GM23338 (cell line): ENCODE measurements around the gene MYCBP2. TPM values are rescaled to one million over a fixed set of nuclear protein-coding genes. Genes with fewer than 3 reads are reported as not detected.

Source experiments
- ATAC-seq: fragments of 200-7000 bp; cut with Tn5 transposase; 3 replicates; pipeline ENCODE4 v1.9.1; 2020
- DNase-seq: peaks from one replicate; pipeline ENCODE4 v3.0.0-alpha.2; 2015; ENCODE audit warnings: low spot score
- H2AFZ ChIP-seq: fragments of 200-600 bp; sonication (generic); 2 replicates; pipeline ENCODE4 v1.8.0; 2016; ENCODE audit warnings: antibody characterized with exemption, mild to moderate bottlenecking, moderate library complexity
- H3F3A ChIP-seq: fragments of 200-600 bp; sonication (generic); replicated peaks from 2 replicates; pipeline ENCODE4 v1.8.0; 2017; ENCODE audit warnings: antibody characterized with exemption, mixed run types, low read depth
- H3K27ac ChIP-seq: fragments of 200-600 bp; sonication (generic); 2 replicates; pipeline ENCODE4 v1.6.1; 2016; ENCODE audit warnings: low read depth
- H3K27me3 ChIP-seq: fragments of 200-600 bp; sonication (generic); 2 replicates; pipeline ENCODE4 v1.8.0; 2016; ENCODE audit warnings: mild to moderate bottlenecking, mixed run types, moderate library complexity; ENCODE audit not compliant: insufficient read depth
- H3K36me3 ChIP-seq: fragments of 200-600 bp; sonication (generic); 2 replicates; pipeline ENCODE4 v1.8.0; 2016; ENCODE audit warnings: mild to moderate bottlenecking; ENCODE audit not compliant: insufficient read depth
- H3K4me1 ChIP-seq: fragments of 200-600 bp; sonication (generic); 2 replicates; pipeline ENCODE4 v1.8.0; 2016; ENCODE audit warnings: mild to moderate bottlenecking, moderate library complexity; ENCODE audit not compliant: insufficient read depth
- H3K4me2 ChIP-seq: fragments of 200-600 bp; sonication (generic); 2 replicates; pipeline ENCODE4 v1.7.1; 2017; ENCODE audit warnings: mixed run types
- H3K4me3 ChIP-seq: fragments of 200-600 bp; sonication (generic); 2 replicates; pipeline ENCODE4 v1.6.1; 2016; ENCODE audit warnings: mixed run types
- H3K79me2 ChIP-seq: fragments of 200-600 bp; sonication (generic); replicated peaks from 2 replicates; pipeline ENCODE4 v1.8.0; 2017; ENCODE audit warnings: mild to moderate bottlenecking; ENCODE audit not compliant: insufficient read depth
- H3K9me2 ChIP-seq: fragments of 200-600 bp; sonication (generic); 2 replicates; pipeline ENCODE4 v1.8.0; 2017; ENCODE audit not compliant: insufficient read depth
- H4K20me1 ChIP-seq: fragments of 200-600 bp; sonication (generic); replicated peaks from 2 replicates; pipeline ENCODE4 v1.8.0; 2017; ENCODE audit warnings: mild to moderate bottlenecking; ENCODE audit not compliant: insufficient read depth
- H3K27ac Mint-ChIP-seq: 2 replicates; pipeline ENCODE4 v1.8.0; 2020; ENCODE audit warnings: inconsistent platforms, mild to moderate bottlenecking, moderate library complexity, mixed read lengths
- H3K27me3 Mint-ChIP-seq: 3 replicates; pipeline ENCODE4 v1.8.0; 2022; ENCODE audit warnings: low read depth, mild to moderate bottlenecking, moderate library complexity, mixed read lengths, inconsistent platforms; ENCODE audit not compliant: insufficient read depth, poor library complexity
- H3K36me3 Mint-ChIP-seq: 3 replicates; pipeline ENCODE4 v1.8.0; 2021; ENCODE audit warnings: low read depth, mild to moderate bottlenecking, inconsistent platforms, moderate library complexity, mixed read lengths
- H3K4me1 Mint-ChIP-seq: 3 replicates; pipeline ENCODE4 v1.8.0; 2020; ENCODE audit warnings: mild to moderate bottlenecking, inconsistent platforms, mixed read lengths
- H3K4me3 Mint-ChIP-seq: 3 replicates; pipeline ENCODE4 v1.8.0; 2021; ENCODE audit warnings: moderate library complexity, mild to moderate bottlenecking, inconsistent platforms, mixed read lengths
- H3K9me3 Mint-ChIP-seq: 3 replicates; pipeline ENCODE4 v1.8.0; 2020; ENCODE audit warnings: moderate library complexity, mild to moderate bottlenecking, inconsistent platforms, mixed read lengths
- CREB1 ChIP-seq: fragments of 250-450 bp; sonication (Bioruptor Pico); IDR thresholded peaks from 2 replicates; pipeline ENCODE4 v1.5.0; 2020; ENCODE audit warnings: low read depth, mild to moderate bottlenecking, moderate library complexity
- EZH2phosphoT487 ChIP-seq: fragments of 200-600 bp; sonication (generic); IDR thresholded peaks from one replicate; pipeline ENCODE4 v1.8.1; 2018; ENCODE audit warnings: antibody characterized with exemption; ENCODE audit not compliant: unreplicated experiment
- JUNB ChIP-seq: IDR thresholded peaks from one replicate; pipeline ENCODE4 v1.6.1; 2016; ENCODE audit warnings: antibody characterized with exemption; ENCODE audit not compliant: unreplicated experiment
- NANOG ChIP-seq: IDR thresholded peaks from 2 replicates; pipeline ENCODE4 v1.6.1; 2016; ENCODE audit warnings: antibody characterized with exemption, borderline replicate concordance
- POLR2AphosphoS5 ChIP-seq: IDR thresholded peaks from 2 replicates; pipeline ENCODE4 v1.6.1; 2016; ENCODE audit warnings: antibody characterized with exemption, low read depth
- REST ChIP-seq: IDR thresholded peaks from one replicate; pipeline ENCODE4 v1.6.1; 2018; ENCODE audit warnings: antibody characterized with exemption; ENCODE audit not compliant: unreplicated experiment
- ZNF114 ChIP-seq: fragments of 250-450 bp; sonication (Bioruptor Pico); IDR thresholded peaks from 2 replicates; pipeline ENCODE4 v1.5.0; 2020; ENCODE audit warnings: mild to moderate bottlenecking, moderate library complexity
- ZNF331 ChIP-seq: fragments of 250-450 bp; sonication (Bioruptor Pico); IDR thresholded peaks from 2 replicates; pipeline ENCODE4 v1.5.0; 2020; ENCODE audit warnings: low read depth, mild to moderate bottlenecking, moderate library complexity
- ZNF462 ChIP-seq: fragments of 250-450 bp; sonication (Bioruptor Pico); IDR thresholded peaks from 2 replicates; pipeline ENCODE4 v1.5.0; 2020; ENCODE audit warnings: mild to moderate bottlenecking, moderate library complexity
- polyA plus RNA-seq: library from polyadenylated mRNA; unstranded; fragments of >200 nt; fragmentation: Nextera tagmentation; extraction: Ambion mirVana; gene quantifications from 2 replicates; pipeline ENCODE4 v1.2.1, GENCODE V29; 2016
- total RNA-seq: library from RNA; depleted of rRNA; stranded (reverse); fragments of >200 nt; shearing (Covaris generic); gene quantifications from 2 replicates; pipeline ENCODE4 v1.2.3, GENCODE V29; 2014

The MYCBP2 gene
- total and polyA plus RNA-seq, 2 experiments from 2014 or later: 54.6 to 77.2 TPM

- TF ChIP-seq ZNF462 (CRISPR knock-in tag) (no peak), REST (no peak), CREB1 (no peak), POLR2AphosphoS5 (no peak), ZNF331 (CRISPR knock-in tag) (no peak)
Measured at GRCh38 chr13:77306458-77306857, 20.4 kb downstream of the MYCBP2 start (continued).

GRCh38 chr13:77305266-77305665 is 21.6 kb downstream of the MYCBP2 start:
- Histone ChIP-seq H3K4me2 (peak overlapping the region; percentile 4; the same call in 1 of the 2 replicates), H3K9me2 (no peaks in the 10 kb centered on the region), H3K4me1 (peaks cover 43% of the 10 kb centered on the region), H3K27ac (no peak overlapping the region), H2AFZ (no peak overlapping the region), H3K36me3 (no peaks in the 10 kb centered on the region), H4K20me1 (no peaks in the 10 kb centered on the region), H3F3A (no peaks in the 10 kb centered on the region), H3K4me3 (no peak overlapping the region), H3K27me3 (no peaks in the 10 kb centered on the region), H3K79me2 (peaks cover 98% of the 10 kb centered on the region)
- H3K27me3 Mint-ChIP-seq: peaks cover 1% of the 10 kb centered on the region
- peaks cover 64% of the 10 kb centered on the region for H3K4me1 Mint-ChIP-seq
- no peak overlapping the region for H3K4me3 Mint-ChIP-seq
- H3K9me3 Mint-ChIP-seq: no peaks in the 10 kb centered on the region; the same call in 2 of the 3 replicates
- DNase-seq: no peak
- H3K27ac Mint-ChIP-seq: peak overlapping the region; percentile 81
- ATAC-seq: no peak
- no peaks in the 10 kb centered on the region for H3K36me3 Mint-ChIP-seq
- TF ChIP-seq REST (no peak), ZNF114 (CRISPR knock-in tag) (no peak), EZH2phosphoT487 (no peak), NANOG (no peak), JUNB (no peak)
